ENCODE measurements around the gene OSBP2.
"Not testable (repeated sequence)": the region's sequence is repeated elsewhere in the genome, so short reads cannot be mapped to it uniquely, and the experiment has no call there.

Gene OSBP2

GRCh38 chr22:30773919-30774318 is 79.2 kb downstream of the OSBP2 start:
- DNase-seq: no peak

GRCh38 chr22:30774566-30774965 is 79.9 kb downstream of the OSBP2 start:
- no peak for DNase-seq

- DNase-seq: no peak
These were observed 81.8 kb downstream of the OSBP2 start for GRCh38 chr22:30776476-30776875.

GRCh38 chr22:30777146-30777545 is 82.5 kb downstream of the OSBP2 start:
- not testable (repeated sequence) for DNase-seq

GRCh38 chr22:30777587-30777986 is 82.9 kb downstream of the OSBP2 start:
- DNase-seq: no peak

- no peak for DNase-seq
These were observed 83.6 kb downstream of the OSBP2 start for GRCh38 chr22:30778261-30778660.

- DNase-seq: no peak
These were observed 85.4 kb downstream of the OSBP2 start for GRCh38 chr22:30780026-30780425.

- DNase-seq: no peak
These were observed 86.7 kb downstream of the OSBP2 start for GRCh38 chr22:30781271-30781875.

- DNase-seq: no peak
These were observed 87.9 kb downstream of the OSBP2 start for GRCh38 chr22:30782613-30783012.

- no peak for DNase-seq
These were observed 88.3 kb downstream of the OSBP2 start for GRCh38 chr22:30783021-30783420.

GRCh38 chr22:30785527-30785926 is 90.9 kb downstream of the OSBP2 start:
- no peak for DNase-seq

- no peak for DNase-seq
These were observed 95.7 kb downstream of the OSBP2 start for GRCh38 chr22:30790366-30790765.

- no peak for DNase-seq
These were observed 97.8 kb downstream of the OSBP2 start for GRCh38 chr22:30792456-30792855.

GRCh38 chr22:30795118-30795517 is 100.4 kb downstream of the OSBP2 start:
- no peak for DNase-seq

- DNase-seq: no peak
These were observed 107.0 kb downstream of the OSBP2 start for GRCh38 chr22:30801695-30802094.

GRCh38 chr22:30802202-30803166 is 107.8 kb downstream of the OSBP2 start:
- DNase-seq: peak; percentile 12

GRCh38 chr22:30803679-30804078 is 109.0 kb downstream of the OSBP2 start:
- DNase-seq: no peak

- DNase-seq: no peak
These were observed 110.0 kb downstream of the OSBP2 start for GRCh38 chr22:30804626-30805025.

- peak; percentile 4 for DNase-seq
These were observed 111.8 kb downstream of the OSBP2 start for GRCh38 chr22:30806391-30806861.

- DNase-seq: no peak
These were observed 114.4 kb downstream of the OSBP2 start for GRCh38 chr22:30809086-30809485.

GRCh38 chr22:30810105-30810504 is 115.4 kb downstream of the OSBP2 start:
- no peak for DNase-seq

GRCh38 chr22:30813936-30814335 is 119.3 kb downstream of the OSBP2 start:
- DNase-seq: no peak

GRCh38 chr22:30816413-30816812 is 121.7 kb downstream of the OSBP2 start:
- DNase-seq: no peak

GRCh38 chr22:30821381-30821780 is 126.7 kb downstream of the OSBP2 start:
- DNase-seq: no peak
